Gastrocnemius medialis (tissue), 4 donors: ENCODE results near the gene HMG20A.

Source experiments
- CTCF ChIP-seq, 5 experiments: fragments of 450-650 bp in 3 of 5; fragments of 200-600 bp in 2 of 5; sonication (generic) in 2 of 5; IDR thresholded peaks in 4 of 5; conservative IDR thresholded peaks in 1 of 5; 1 replicate in 4 of 5; 2 replicates in 1 of 5; pipeline ENCODE4 v1.5.1; 2016 to 2019; ENCODE audit warnings: antibody characterized with exemption in 5 of 5, mild to moderate bottlenecking in 3 of 5, moderate library complexity in 3 of 5
- POLR2A ChIP-seq, 2 donors: fragments of 450-650 bp; IDR thresholded peaks; one replicate each; pipeline ENCODE4 v1.6.1; 2017; ENCODE audit warnings: antibody characterized with exemption in 2 of 2, mild to moderate bottlenecking in 2 of 2, moderate library complexity in 2 of 2

GRCh38 chr15:77426377-77426776 lies 5.7 kb downstream of the HMG20A start:
- TF ChIP-seq CTCF (IDR thresholded peaks at IDR 0.05 in 4 of 5, conservative IDR thresholded peaks at IDR 0.05 in 1 of 5) (no peak), POLR2A (IDR thresholded peaks at IDR 0.05) (no peak)
